Measurements from ENCODE around the gene SMCP.

DNA sequence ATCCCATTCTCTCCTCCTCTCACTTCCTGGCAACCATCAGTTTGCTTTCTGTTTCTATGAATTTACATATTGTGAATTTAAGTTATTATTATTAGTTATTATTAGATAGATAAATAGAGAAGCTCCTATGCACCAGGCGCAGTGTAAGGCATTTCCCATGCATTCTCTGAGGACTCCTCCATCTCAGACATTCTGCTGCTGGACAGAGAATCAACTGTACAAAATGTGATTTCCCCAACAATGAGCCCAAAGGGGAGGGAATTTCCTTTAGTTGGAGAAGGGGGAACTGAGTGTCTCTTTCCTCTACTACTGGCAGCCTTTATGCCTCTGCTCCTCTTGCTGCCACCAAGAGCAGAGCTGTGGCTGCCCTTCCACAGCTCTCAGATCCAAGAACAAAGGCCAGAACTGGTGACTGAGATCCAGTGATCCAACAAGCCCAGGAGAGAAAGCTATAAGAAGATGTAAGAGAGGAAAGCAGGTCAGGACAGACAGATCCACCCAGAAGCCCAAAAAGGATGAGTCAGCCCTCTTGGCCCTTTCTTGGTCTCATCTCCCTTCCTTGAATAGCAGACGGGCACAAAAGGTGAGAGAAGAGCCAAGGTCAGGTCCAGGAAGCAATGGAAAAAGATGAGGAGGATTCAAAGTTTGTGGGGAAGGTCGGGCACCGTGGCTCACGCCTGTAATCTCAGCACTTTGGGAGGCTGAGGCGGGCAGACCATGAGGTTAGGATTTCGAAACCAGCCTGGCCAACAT lies 26.7 kb downstream of the SMCP start:
- TF ChIP-seq, protein P1, sequence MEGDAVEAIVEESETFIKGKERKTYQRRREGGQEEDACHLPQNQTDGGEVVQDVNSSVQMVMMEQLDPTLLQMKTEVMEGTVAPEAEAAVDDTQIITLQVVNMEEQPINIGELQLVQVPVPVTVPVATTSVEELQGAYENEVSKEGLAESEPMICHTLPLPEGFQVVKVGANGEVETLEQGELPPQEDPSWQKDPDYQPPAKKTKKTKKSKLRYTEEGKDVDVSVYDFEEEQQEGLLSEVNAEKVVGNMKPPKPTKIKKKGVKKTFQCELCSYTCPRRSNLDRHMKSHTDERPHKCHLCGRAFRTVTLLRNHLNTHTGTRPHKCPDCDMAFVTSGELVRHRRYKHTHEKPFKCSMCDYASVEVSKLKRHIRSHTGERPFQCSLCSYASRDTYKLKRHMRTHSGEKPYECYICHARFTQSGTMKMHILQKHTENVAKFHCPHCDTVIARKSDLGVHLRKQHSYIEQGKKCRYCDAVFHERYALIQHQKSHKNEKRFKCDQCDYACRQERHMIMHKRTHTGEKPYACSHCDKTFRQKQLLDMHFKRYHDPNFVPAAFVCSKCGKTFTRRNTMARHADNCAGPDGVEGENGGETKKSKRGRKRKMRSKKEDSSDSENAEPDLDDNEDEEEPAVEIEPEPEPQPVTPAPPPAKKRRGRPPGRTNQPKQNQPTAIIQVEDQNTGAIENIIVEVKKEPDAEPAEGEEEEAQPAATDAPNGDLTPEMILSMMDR (IDR thresholded peaks at IDR 0.05): no peak
- TF ChIP-seq POLR2AphosphoS5 (IDR thresholded peaks at IDR 0.05; ENCODE audit: insufficient read depth in 1 of 2, low read depth in 1 of 2) (peak in 1 of 2 donors; percentile 10), POLR2A (IDR thresholded peaks at IDR 0.05) (no peak)
